ENCODE data around the gene KDM4B.

KDM4B gene

GRCh38 chr19:5032101-5032967 lies 63.4 kb downstream of the KDM4B start:
- DNase-seq (ENCODE audit: low spot score) (no peak), FAIRE-seq (no peak)

- FAIRE-seq, result no peak
- DNase-seq (ENCODE audit: low spot score), result no peak
Measured at GRCh38 chr19:5035105-5035761, 66.3 kb downstream of the KDM4B start.

- FAIRE-seq (no peak), DNase-seq (ENCODE audit: low spot score) (no peak)
Measured at GRCh38 chr19:5035793-5036697, 67.1 kb downstream of the KDM4B start.

GRCh38 chr19:5036698-5037563 lies 68.0 kb downstream of the KDM4B start:
- FAIRE-seq, result no peak

GRCh38 chr19:5037936-5038335 lies 69.0 kb downstream of the KDM4B start:
- FAIRE-seq, result no peak
- no peak for DNase-seq (ENCODE audit: low spot score)

More at GRCh38 chr19:5036698-5037563, 68.0 kb downstream of the KDM4B start:
- DNase-seq (ENCODE audit: low spot score), result no peak

GRCh38 chr19:5038631-5039271 lies 69.8 kb downstream of the KDM4B start:
- DNase-seq (ENCODE audit: low spot score), result peak; percentile 25
- FAIRE-seq, result no peak

- FAIRE-seq, result peak; percentile 42
- DNase-seq (ENCODE audit: low spot score), result no peak
Measured at GRCh38 chr19:5039642-5040543, 71.0 kb downstream of the KDM4B start.

GRCh38 chr19:5040544-5041167 lies 71.7 kb downstream of the KDM4B start:
- no peak for DNase-seq (ENCODE audit: low spot score)
- FAIRE-seq, result no peak

- FAIRE-seq, result no peak
Measured at GRCh38 chr19:5041168-5041912, 72.4 kb downstream of the KDM4B start.

GRCh38 chr19:5041913-5042187 lies 72.9 kb downstream of the KDM4B start:
- DNase-seq (ENCODE audit: low spot score), result no peak
- FAIRE-seq, result no peak

More at GRCh38 chr19:5041168-5041912, 72.4 kb downstream of the KDM4B start:
- DNase-seq (ENCODE audit: low spot score), result no peak

GRCh38 chr19:5042556-5042955 lies 73.6 kb downstream of the KDM4B start:
- no peak for DNase-seq (ENCODE audit: low spot score)
- FAIRE-seq, result no peak

GRCh38 chr19:5045029-5045428 lies 76.1 kb downstream of the KDM4B start:
- no peak for DNase-seq (ENCODE audit: low spot score)
- no peak for FAIRE-seq

- FAIRE-seq (no peak), DNase-seq (ENCODE audit: low spot score) (peak; percentile 18)
Measured at GRCh38 chr19:5045956-5046338, 77.0 kb downstream of the KDM4B start.

- FAIRE-seq (no peak), DNase-seq (ENCODE audit: low spot score) (peak; percentile 66)
Measured at GRCh38 chr19:5046339-5047039, 77.6 kb downstream of the KDM4B start.

- no peak for FAIRE-seq
- no peak for DNase-seq (ENCODE audit: low spot score)
Measured at GRCh38 chr19:5047251-5047935, 78.5 kb downstream of the KDM4B start.

- DNase-seq (ENCODE audit: low spot score) (peak; percentile 85), FAIRE-seq (peak; percentile 56)
Measured at GRCh38 chr19:5048091-5048726, 79.3 kb downstream of the KDM4B start.

All from urothelium cell line (cell line).